ENCODE results near the gene PLXDC1. TPM values are rescaled to one million over a fixed set of nuclear protein-coding genes. Genes with fewer than 3 reads are reported as not detected.

PLXDC1 gene
- total RNA-seq, 6 experiments from 2014 or later: 0.11 to 1.6 (median 0.54) TPM

DNA sequence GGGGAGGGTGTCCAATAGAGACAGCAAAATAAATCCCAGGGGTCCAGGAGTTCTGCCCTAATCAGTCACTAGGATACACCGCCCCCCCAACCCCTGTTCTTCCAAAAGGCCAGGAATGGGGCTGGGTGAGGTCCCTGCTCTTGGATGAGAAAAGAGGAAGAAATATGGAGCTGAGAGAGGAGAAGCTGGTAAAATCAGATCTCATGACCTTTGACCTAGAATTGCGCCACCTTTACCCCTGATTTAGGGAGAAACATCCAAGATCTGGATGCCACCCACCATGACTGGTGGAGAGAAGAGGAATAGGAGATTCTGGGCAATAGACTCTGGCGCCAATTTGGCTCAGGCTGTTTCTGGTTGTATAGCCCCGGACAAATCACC lies 46.7 kb upstream of the PLXDC1 start:
- no peak for DNase-seq
- Histone ChIP-seq H3K27me3 (no peaks in the 10 kb centered on the region), H3K9me3 (no peaks in the 10 kb centered on the region), H3K27ac (no peak overlapping the region), H3K36me3 (peaks cover 8 to 21% (median 15%) of the 10 kb centered on the region in 4 donors), H3K4me3 (no peak overlapping the region), H3K4me1 (peaks cover 0 to 28% (median 3%) of the 10 kb centered on the region in 4 donors)
- intact Hi-C loops (cut with DNase I): no loop called here
- TF ChIP-seq, protein P1, sequence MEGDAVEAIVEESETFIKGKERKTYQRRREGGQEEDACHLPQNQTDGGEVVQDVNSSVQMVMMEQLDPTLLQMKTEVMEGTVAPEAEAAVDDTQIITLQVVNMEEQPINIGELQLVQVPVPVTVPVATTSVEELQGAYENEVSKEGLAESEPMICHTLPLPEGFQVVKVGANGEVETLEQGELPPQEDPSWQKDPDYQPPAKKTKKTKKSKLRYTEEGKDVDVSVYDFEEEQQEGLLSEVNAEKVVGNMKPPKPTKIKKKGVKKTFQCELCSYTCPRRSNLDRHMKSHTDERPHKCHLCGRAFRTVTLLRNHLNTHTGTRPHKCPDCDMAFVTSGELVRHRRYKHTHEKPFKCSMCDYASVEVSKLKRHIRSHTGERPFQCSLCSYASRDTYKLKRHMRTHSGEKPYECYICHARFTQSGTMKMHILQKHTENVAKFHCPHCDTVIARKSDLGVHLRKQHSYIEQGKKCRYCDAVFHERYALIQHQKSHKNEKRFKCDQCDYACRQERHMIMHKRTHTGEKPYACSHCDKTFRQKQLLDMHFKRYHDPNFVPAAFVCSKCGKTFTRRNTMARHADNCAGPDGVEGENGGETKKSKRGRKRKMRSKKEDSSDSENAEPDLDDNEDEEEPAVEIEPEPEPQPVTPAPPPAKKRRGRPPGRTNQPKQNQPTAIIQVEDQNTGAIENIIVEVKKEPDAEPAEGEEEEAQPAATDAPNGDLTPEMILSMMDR (IDR thresholded peaks at IDR 0.05): no peak
- no peak for TF ChIP-seq POLR2A (IDR thresholded peaks at IDR 0.05)
- WGBS (ENCODE audit: insufficient coverage, low coverage, low lambda C conversion rate, missing lambda C conversion rate): 70% methylated on average over 3 of the region's 4 CpGs
- no peak for ATAC-seq

DNA sequence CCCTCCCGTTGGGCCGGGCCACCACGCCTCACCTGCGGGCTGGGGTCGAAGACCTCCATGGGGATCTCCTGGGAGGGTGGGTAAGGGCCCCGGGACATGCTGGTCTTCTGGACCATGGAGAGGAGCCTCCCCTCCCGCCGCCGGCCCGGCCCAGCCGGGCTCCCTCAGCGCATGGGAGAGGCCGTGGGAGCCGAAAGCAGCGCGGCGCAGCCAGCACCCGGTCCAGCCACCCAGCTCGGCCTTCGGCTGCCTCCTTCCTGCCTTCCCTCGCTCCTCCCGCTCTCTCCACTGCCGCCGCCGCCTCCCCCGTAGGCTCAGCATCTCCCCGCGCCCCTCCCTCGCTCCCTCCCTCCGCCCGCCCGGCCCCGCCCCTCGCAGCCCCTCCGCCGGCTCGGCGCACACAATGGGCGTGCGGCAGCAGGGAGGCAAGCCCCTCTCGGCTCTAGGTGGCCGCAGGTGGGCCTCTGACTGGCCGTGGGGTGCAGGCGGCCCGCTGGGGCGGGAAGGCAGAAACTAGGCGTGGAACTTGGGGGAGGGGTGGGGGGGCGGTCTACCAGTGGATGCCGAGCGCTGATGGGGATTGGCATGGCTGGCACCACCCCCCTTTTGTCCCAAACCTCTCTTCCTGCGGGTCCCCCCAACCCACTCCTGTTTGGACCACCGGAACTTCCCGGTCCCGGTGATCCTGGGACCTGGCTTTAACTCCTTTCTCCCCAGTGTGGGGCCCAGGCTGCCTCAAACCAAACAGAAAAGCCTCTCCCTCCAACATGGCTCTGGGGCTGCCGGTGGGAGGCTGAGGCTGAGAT lies 46.1 kb upstream of the PLXDC1 start, which contains the start of gene CACNB1:
Gene CACNB1, minus strand, starts transcription at position 290 of the 806 bp plus-strand sequence. Its CDS starts 174 bp downstream, at position 116.
- ATAC-seq (peak; percentile 39 to 57 (median 50)), DNase-seq (peak; percentile 63 to 74 (median 68))
- peaks cover 5 to 15% (median 10%) of the 10 kb centered on the region in 4 donors for H3K36me3 ChIP-seq
- TF ChIP-seq POLR2A (IDR thresholded peaks at IDR 0.05): peak; percentile 11
- TF ChIP-seq, protein P1 (IDR thresholded peaks at IDR 0.05): no peak
- 0% methylated on average over 13 of the region's 55 CpGs for WGBS (ENCODE audit: insufficient coverage, low coverage, low lambda C conversion rate, missing lambda C conversion rate)
- no peaks in the 10 kb centered on the region for H3K27me3 ChIP-seq
- no peaks in the 10 kb centered on the region for H3K9me3 ChIP-seq
- no peak within 1 kb of the TSS for H3K27ac ChIP-seq
- H3K4me1 ChIP-seq: peaks cover 0 to 28% (median 3%) of the 10 kb centered on the region in 4 donors
- H3K4me3 ChIP-seq: peak within 1 kb of the TSS; percentile 50 to 59 (median 52)
- intact Hi-C loops (cut with DNase I): no loop called here

DNA sequence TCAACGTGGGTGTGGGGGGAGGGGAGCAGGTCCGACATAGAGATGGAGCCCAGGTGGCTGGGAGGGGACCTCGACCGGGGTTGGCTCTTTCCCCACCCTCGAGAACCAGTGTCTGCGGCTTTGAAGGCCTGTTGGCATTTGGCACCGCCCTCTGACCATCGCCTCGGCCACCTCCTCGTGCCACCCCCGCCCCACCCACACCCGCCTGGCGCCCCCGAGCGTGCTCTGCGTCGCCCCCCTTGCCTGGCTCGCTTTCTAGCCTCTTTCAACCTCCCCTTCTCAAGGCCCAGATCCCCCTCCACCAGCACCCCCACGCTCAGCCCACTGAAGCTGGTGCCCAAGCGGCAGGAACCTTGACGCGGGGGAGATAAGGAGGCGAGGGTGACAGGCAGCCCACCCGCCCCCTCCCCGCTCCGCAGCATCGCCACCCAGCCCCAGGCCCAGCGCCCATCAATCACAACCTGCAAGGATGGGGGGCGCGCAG lies 45.4 kb upstream of the PLXDC1 start:
- WGBS (ENCODE audit: insufficient coverage, low coverage, low lambda C conversion rate, missing lambda C conversion rate): 3% methylated on average over 14 of the region's 30 CpGs
- ATAC-seq (no peak), DNase-seq (no peak)
- Histone ChIP-seq H3K36me3 (peaks cover 0 to 8% (median 4%) of the 10 kb centered on the region in 4 donors), H3K4me1 (peaks cover 0 to 26% (median 3%) of the 10 kb centered on the region in 4 donors), H3K9me3 (no peaks in the 10 kb centered on the region), H3K27me3 (no peaks in the 10 kb centered on the region), H3K4me3 (peak overlapping the region; percentile 50 to 59 (median 52)), H3K27ac (no peak overlapping the region)
- TF ChIP-seq, protein P1 (IDR thresholded peaks at IDR 0.05): no peak
- no peak for TF ChIP-seq POLR2A (IDR thresholded peaks at IDR 0.05)
- intact Hi-C loops (cut with DNase I): no loop called here

DNA sequence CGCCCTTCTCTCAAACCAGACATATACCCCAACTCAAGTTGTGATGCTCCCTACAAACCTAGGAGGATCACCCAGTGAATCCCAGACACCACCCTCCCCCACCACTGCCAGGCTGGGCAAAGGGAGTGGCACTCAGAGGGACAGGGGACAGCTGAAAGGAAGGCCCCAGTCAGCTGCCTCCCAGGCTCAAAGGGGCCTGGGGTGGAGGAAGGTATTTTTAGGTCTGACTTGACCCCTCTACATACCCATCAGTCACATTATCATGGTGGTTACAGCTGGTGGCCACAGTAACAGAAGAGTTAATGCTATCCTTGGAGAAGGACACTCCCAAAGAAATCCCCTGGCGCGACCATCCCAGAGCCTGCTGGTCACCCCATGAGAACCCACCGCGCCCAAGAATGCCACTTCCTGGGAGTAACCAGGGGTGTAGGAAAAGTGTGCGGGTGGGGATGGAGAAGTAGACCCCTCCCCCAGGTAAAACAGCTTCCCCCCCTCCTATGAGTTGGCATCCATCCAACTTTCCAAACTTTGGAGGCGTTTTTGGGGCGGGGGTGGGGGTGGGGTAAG lies 44.9 kb upstream of the PLXDC1 start:
- ATAC-seq: no peak
- no peak overlapping the region for H3K27ac ChIP-seq
- H3K27me3 ChIP-seq: no peaks in the 10 kb centered on the region
- no peaks in the 10 kb centered on the region for H3K9me3 ChIP-seq
- peaks cover 0 to 21% (median 3%) of the 10 kb centered on the region in 4 donors for H3K4me1 ChIP-seq
- no peak for TF ChIP-seq POLR2A (IDR thresholded peaks at IDR 0.05)
- TF ChIP-seq, protein P1 (IDR thresholded peaks at IDR 0.05): no peak
- WGBS (ENCODE audit: insufficient coverage, low coverage, low lambda C conversion rate, missing lambda C conversion rate): 18% methylated on average over 7 of the region's 8 CpGs
- peaks cover 0 to 2% (median under 1%) of the 10 kb centered on the region in 4 donors for H3K36me3 ChIP-seq
- intact Hi-C loops (cut with DNase I): no loop called here
- H3K4me3 ChIP-seq: no peak overlapping the region
- no peak for DNase-seq

All from right lobe of liver (tissue), 6 donors.